Inflammatory macrophage treated with lipopolysaccharide for 4 hours (primary cell): ENCODE results near the gene L3MBTL4.
A peak's percentile ranks its signal among the peaks of the same experiment; 100 is the strongest.
"Not testable (repeated sequence)": the region's sequence is repeated elsewhere in the genome, so short reads cannot be mapped to it uniquely, and the experiment has no call there.

ENCODE experiments used
- DNase-seq: peaks from one replicate; pipeline ENCODE4 v3.0.0-alpha.2; 2020

L3MBTL4 gene

GRCh38 chr18:6161549-6161948 lies 253.2 kb downstream of the L3MBTL4 start:
- DNase-seq: no peak

GRCh38 chr18:6159426-6159825 lies 255.3 kb downstream of the L3MBTL4 start:
- DNase-seq: no peak

- DNase-seq: no peak
Observed at GRCh38 chr18:6158958-6159357, 255.8 kb downstream of the L3MBTL4 start.

GRCh38 chr18:6156446-6156845 lies 258.3 kb downstream of the L3MBTL4 start:
- DNase-seq: no peak

GRCh38 chr18:6155707-6156106 lies 259.0 kb downstream of the L3MBTL4 start:
- DNase-seq: no peak

GRCh38 chr18:6150430-6150829 lies 264.3 kb downstream of the L3MBTL4 start:
- DNase-seq: no peak

- no peak for DNase-seq
Observed at GRCh38 chr18:6146307-6146661, 268.4 kb downstream of the L3MBTL4 start.

GRCh38 chr18:6145645-6146306 lies 268.9 kb downstream of the L3MBTL4 start:
- no peak for DNase-seq

GRCh38 chr18:6139007-6139406 lies 275.7 kb downstream of the L3MBTL4 start:
- DNase-seq: no peak

GRCh38 chr18:6135901-6136300 lies 278.8 kb downstream of the L3MBTL4 start:
- peak; percentile 33 for DNase-seq

GRCh38 chr18:6135029-6135428 lies 279.7 kb downstream of the L3MBTL4 start:
- not testable (repeated sequence) for DNase-seq

GRCh38 chr18:6132751-6133368 lies 281.9 kb downstream of the L3MBTL4 start:
- DNase-seq: no peak

GRCh38 chr18:6120820-6121279 lies 293.9 kb downstream of the L3MBTL4 start:
- no peak for DNase-seq

- DNase-seq: no peak
Observed at GRCh38 chr18:6119761-6120160, 294.9 kb downstream of the L3MBTL4 start.

GRCh38 chr18:6118080-6118479 lies 296.6 kb downstream of the L3MBTL4 start:
- DNase-seq: no peak

GRCh38 chr18:6115710-6116109 lies 299.0 kb downstream of the L3MBTL4 start:
- DNase-seq: no peak

GRCh38 chr18:6113650-6114049 lies 301.1 kb downstream of the L3MBTL4 start:
- no peak for DNase-seq

GRCh38 chr18:6111726-6112125 lies 303.0 kb downstream of the L3MBTL4 start:
- DNase-seq: no peak

GRCh38 chr18:6109743-6110142 lies 305.0 kb downstream of the L3MBTL4 start:
- peak; percentile 43 for DNase-seq

- DNase-seq: no peak
Observed at GRCh38 chr18:6107794-6108193, 306.9 kb downstream of the L3MBTL4 start.

GRCh38 chr18:6106091-6106685 lies 308.5 kb downstream of the L3MBTL4 start:
- no peak for DNase-seq

- DNase-seq: no peak
Observed at GRCh38 chr18:6103741-6104140, 311.0 kb downstream of the L3MBTL4 start.

- DNase-seq: no peak
Observed at GRCh38 chr18:6096730-6097129, 318.0 kb downstream of the L3MBTL4 start.

- DNase-seq: peak; percentile 4
Observed at GRCh38 chr18:6088432-6088831, 326.3 kb downstream of the L3MBTL4 start.
